CD4-positive, alpha-beta memory T cell (primary cell): ENCODE measurements around the gene ARMC3. TPM values are rescaled to one million over a fixed set of nuclear protein-coding genes. Genes with fewer than 3 reads are reported as not detected.

Experiments
- CTCF ChIA-PET: fragments of 350-600 bp; sonication (Branson Sonifier 250); formaldehyde crosslinking; loops from one replicate; lab custom pipeline; 2021; ENCODE audit warnings: inconsistent platforms; ENCODE audit not compliant: partially characterized antibody; lab: Charles Lee
- POLR2A ChIA-PET: fragments of 350-600 bp; sonication (Branson Sonifier 250); formaldehyde crosslinking; loops from one replicate; lab custom pipeline; 2021; ENCODE audit not compliant: partially characterized antibody; lab: Charles Lee
- DNase-seq, 5 donors: peaks; one replicate each; pipeline versions ENCODE4 v3.0.0 to v3.0.0-alpha.2; 2020 to 2022; ENCODE audit warnings: mixed read lengths in 1 of 5
- H3K27ac ChIP-seq: one replicate; pipeline ENCODE4 v1.7.0; 2013; ENCODE audit warnings: low read depth, low read length
- H3K27me3 ChIP-seq: 2 replicates; pipeline ENCODE4 v1.7.0; 2013; ENCODE audit warnings: mild to moderate bottlenecking, low read length, moderate library complexity; ENCODE audit not compliant: insufficient read depth
- H3K36me3 ChIP-seq: 2 replicates; pipeline ENCODE4 v1.7.0; 2013; ENCODE audit warnings: mild to moderate bottlenecking, low read length, moderate library complexity; ENCODE audit not compliant: insufficient read depth
- H3K4me1 ChIP-seq: 2 replicates; pipeline ENCODE4 v1.7.0; 2013; ENCODE audit warnings: mild to moderate bottlenecking, low read length, moderate library complexity; ENCODE audit not compliant: insufficient read depth
- H3K4me3 ChIP-seq, 2 donors: one replicate each; pipeline ENCODE4 v1.7.0; 2013; ENCODE audit warnings: low read length in 2 of 2, mild to moderate bottlenecking in 1 of 2
- H3K9me3 ChIP-seq, 2 donors: one replicate each; pipeline ENCODE4 v1.7.0; 2013; ENCODE audit warnings: low read length in 2 of 2, control low read depth in 1 of 2; ENCODE audit not compliant: control insufficient read depth in 1 of 2
- H3K27ac Mint-ChIP-seq, 7 donors: one replicate each; pipeline ENCODE4 v1.8.0; 2020 to 2021; ENCODE audit warnings: mixed read lengths in 7 of 7, mild to moderate bottlenecking in 6 of 7, inconsistent platforms in 3 of 7, moderate library complexity in 3 of 7
- H3K27me3 Mint-ChIP-seq, 2 donors: one replicate each; pipeline ENCODE4 v1.8.0; 2020 to 2021; ENCODE audit warnings: mixed read lengths in 2 of 2
- H3K36me3 Mint-ChIP-seq, 2 donors: one replicate each; pipeline ENCODE4 v1.8.0; 2020 to 2021; ENCODE audit warnings: mixed read lengths in 2 of 2, inconsistent platforms in 1 of 2, mild to moderate bottlenecking in 1 of 2
- H3K4me1 Mint-ChIP-seq, 4 donors: one replicate each; pipeline ENCODE4 v1.8.0; 2020 to 2021; ENCODE audit warnings: mixed read lengths in 4 of 4, mild to moderate bottlenecking in 1 of 4
- H3K4me3 Mint-ChIP-seq, 8 donors: one replicate each; pipeline ENCODE4 v1.8.0; 2020 to 2021; ENCODE audit warnings: mixed read lengths in 8 of 8, mild to moderate bottlenecking in 7 of 8, moderate library complexity in 6 of 8, inconsistent platforms in 3 of 8
- H3K9me3 Mint-ChIP-seq, 8 donors: one replicate each; pipeline ENCODE4 v1.8.0; 2020 to 2021; ENCODE audit warnings: mixed read lengths in 8 of 8, mild to moderate bottlenecking in 5 of 8, inconsistent platforms in 3 of 8, moderate library complexity in 1 of 8
- intact Hi-C: fragments of 100-400 bp; cut with micrococcal nuclease; formaldehyde crosslinking; loops from one replicate; pipeline ENCODE4 v1.15.1; 2023
- polyA plus RNA-seq, 2 donors: library from polyadenylated mRNA; unstranded; fragments of 300-500 nt; fragmentation: Illumina TruSeq; gene quantifications; one replicate each; pipeline ENCODE4 v1.2.3, GENCODE V29; 2021
- total RNA-seq, 2 experiments: library from RNA; stranded (reverse); gene quantifications; one replicate each; pipeline ENCODE4 v1.2.3, GENCODE V29; 2021

ARMC3 gene
- total and polyA plus RNA-seq, 4 experiments from 2014 or later, result not detected

GRCh38 chr10:23055424-23056185, 127.8 kb downstream of the ARMC3 start:
- no peaks in the 10 kb centered on the region for H3K9me3 ChIP-seq
- H3K27ac Mint-ChIP-seq, result no peak overlapping the region
- intact Hi-C loops, result no loop called here
- no peak overlapping the region for H3K4me3 Mint-ChIP-seq
- ChIA-PET CTCF (no interaction called here), POLR2A (no interaction called here)
- peaks cover 0 to 12% (median 9%) of the 10 kb centered on the region in 8 donors for H3K9me3 Mint-ChIP-seq
- H3K4me1 Mint-ChIP-seq, result no peaks in the 10 kb centered on the region
- peaks cover 14 to 16% of the 10 kb centered on the region in 2 donors for H3K27me3 Mint-ChIP-seq
- H3K4me1 ChIP-seq, result no peaks in the 10 kb centered on the region
- no peak overlapping the region for H3K4me3 ChIP-seq
- H3K36me3 Mint-ChIP-seq, result no peaks in the 10 kb centered on the region
- DNase-seq, result no peak
- H3K36me3 ChIP-seq, result no peaks in the 10 kb centered on the region
- no peaks in the 10 kb centered on the region for H3K27me3 ChIP-seq
- no peak overlapping the region for H3K27ac ChIP-seq

GRCh38 chr10:23056186-23056579, 128.3 kb downstream of the ARMC3 start:
- Mint-ChIP-seq H3K4me1 (peaks cover 0 to under 1% (median 0%) of the 10 kb centered on the region in 4 donors), H3K36me3 (no peaks in the 10 kb centered on the region), H3K9me3 (peaks cover 0 to 14% (median 10%) of the 10 kb centered on the region in 8 donors), H3K4me3 (no peak overlapping the region), H3K27me3 (peaks cover 16 to 18% of the 10 kb centered on the region in 2 donors), H3K27ac (no peak overlapping the region)
- no peak overlapping the region for H3K4me3 ChIP-seq
- H3K4me1 ChIP-seq, result no peaks in the 10 kb centered on the region
- intact Hi-C loops, result no loop called here
- no peak for DNase-seq
- H3K9me3 ChIP-seq, result no peaks in the 10 kb centered on the region
- POLR2A ChIA-PET, result no interaction called here
- H3K27me3 ChIP-seq, result no peaks in the 10 kb centered on the region
- no peak overlapping the region for H3K27ac ChIP-seq
- CTCF ChIA-PET, result no interaction called here
- no peaks in the 10 kb centered on the region for H3K36me3 ChIP-seq

GRCh38 chr10:23058366-23058765, 130.5 kb downstream of the ARMC3 start:
- POLR2A ChIA-PET, result no interaction called here

GRCh38 chr10:23060918-23061317, 133.1 kb downstream of the ARMC3 start:
- H3K27ac ChIP-seq, result no peak overlapping the region
- ChIA-PET POLR2A (no interaction called here), CTCF (no interaction called here)
- intact Hi-C loops, result loop anchor here (10.0 kb wide), 1 partner anchor 486 kb away; no protein-coding TSS in a partner anchor
- no peak overlapping the region for H3K4me3 ChIP-seq
- Mint-ChIP-seq H3K27me3 (peaks cover 19 to 24% of the 10 kb centered on the region in 2 donors), H3K27ac (no peak overlapping the region), H3K9me3 (peaks cover 0 to 14% (median 10%) of the 10 kb centered on the region in 8 donors), H3K4me3 (no peak overlapping the region), H3K36me3 (no peaks in the 10 kb centered on the region), H3K4me1 (peaks cover 0 to 2% (median 0%) of the 10 kb centered on the region in 4 donors)
- no peaks in the 10 kb centered on the region for H3K36me3 ChIP-seq
- no peaks in the 10 kb centered on the region for H3K27me3 ChIP-seq
- H3K4me1 ChIP-seq, result no peaks in the 10 kb centered on the region
- no peaks in the 10 kb centered on the region for H3K9me3 ChIP-seq
- no peak for DNase-seq

More at GRCh38 chr10:23058366-23058765, 130.5 kb downstream of the ARMC3 start:
- H3K27ac Mint-ChIP-seq, result no peak overlapping the region
- no peak overlapping the region for H3K27ac ChIP-seq
- no peak for DNase-seq
- H3K4me3 ChIP-seq, result no peak overlapping the region
- H3K27me3 ChIP-seq, result no peaks in the 10 kb centered on the region
- H3K36me3 Mint-ChIP-seq, result no peaks in the 10 kb centered on the region
- H3K4me3 Mint-ChIP-seq, result no peak overlapping the region
- no peaks in the 10 kb centered on the region for H3K9me3 ChIP-seq
- CTCF ChIA-PET, result no interaction called here
- peaks cover 17 to 22% of the 10 kb centered on the region in 2 donors for H3K27me3 Mint-ChIP-seq
- H3K36me3 ChIP-seq, result no peaks in the 10 kb centered on the region
- H3K9me3 Mint-ChIP-seq, result peaks cover 0 to 14% (median 10%) of the 10 kb centered on the region in 8 donors
- no peaks in the 10 kb centered on the region for H3K4me1 ChIP-seq
- peaks cover 0 to 2% (median 0%) of the 10 kb centered on the region in 4 donors for H3K4me1 Mint-ChIP-seq
- intact Hi-C loops, result no loop called here

GRCh38 chr10:23063045-23063972, 135.5 kb downstream of the ARMC3 start:
- CTCF ChIA-PET, result no interaction called here

GRCh38 chr10:23063973-23064812, 136.3 kb downstream of the ARMC3 start:
- H3K27ac Mint-ChIP-seq, result no peak overlapping the region
- no peak overlapping the region for H3K4me3 Mint-ChIP-seq
- Histone ChIP-seq H3K4me1 (no peaks in the 10 kb centered on the region), H3K36me3 (no peaks in the 10 kb centered on the region), H3K27ac (no peak overlapping the region), H3K4me3 (no peak overlapping the region), H3K27me3 (no peaks in the 10 kb centered on the region), H3K9me3 (no peaks in the 10 kb centered on the region)
- peaks cover 0 to 8% (median 3%) of the 10 kb centered on the region in 8 donors for H3K9me3 Mint-ChIP-seq
- DNase-seq, result no peak
- peaks cover 0 to 7% (median 2%) of the 10 kb centered on the region in 4 donors for H3K4me1 Mint-ChIP-seq
- intact Hi-C loops, result loop anchor here (10.0 kb wide), 1 partner anchor 489 kb away; no protein-coding TSS in a partner anchor
- peaks cover 13 to 19% of the 10 kb centered on the region in 2 donors for H3K27me3 Mint-ChIP-seq
- ChIA-PET CTCF (no interaction called here), POLR2A (no interaction called here)
- no peaks in the 10 kb centered on the region for H3K36me3 Mint-ChIP-seq

More at GRCh38 chr10:23063045-23063972, 135.5 kb downstream of the ARMC3 start:
- peaks cover 13 to 18% of the 10 kb centered on the region in 2 donors for H3K27me3 Mint-ChIP-seq
- H3K4me3 Mint-ChIP-seq, result no peak overlapping the region
- H3K36me3 Mint-ChIP-seq, result no peaks in the 10 kb centered on the region
- peaks cover 0 to 5% (median 2%) of the 10 kb centered on the region in 4 donors for H3K4me1 Mint-ChIP-seq
- H3K27ac Mint-ChIP-seq, result no peak overlapping the region
- no peaks in the 10 kb centered on the region for H3K4me1 ChIP-seq
- no peak overlapping the region for H3K4me3 ChIP-seq
- intact Hi-C loops, result loop anchor here (10.0 kb wide), 1 partner anchor 489 kb away; no protein-coding TSS in a partner anchor
- H3K9me3 ChIP-seq, result no peaks in the 10 kb centered on the region
- peaks cover 0 to 14% (median 10%) of the 10 kb centered on the region in 8 donors for H3K9me3 Mint-ChIP-seq
- H3K36me3 ChIP-seq, result no peaks in the 10 kb centered on the region
- POLR2A ChIA-PET, result no interaction called here
- no peak overlapping the region for H3K27ac ChIP-seq
- no peaks in the 10 kb centered on the region for H3K27me3 ChIP-seq
- DNase-seq, result no peak
